Fibroblast of peridontal ligament (primary cell): ENCODE data around the gene ZFHX2.
A peak's percentile ranks its signal among the peaks of the same experiment; 100 is the strongest.

ENCODE experiments used
- DNase-seq: peaks from one replicate; pipeline ENCODE4 v3.0.0-alpha.2; 2010; ENCODE audit errors: extremely low read depth

Gene ZFHX2

GRCh38 chr14:23559926-23560520, 8.5 kb upstream of the ZFHX2 start:
- DNase-seq, result no peak

GRCh38 chr14:23559010-23559925, 7.7 kb upstream of the ZFHX2 start:
- DNase-seq, result peak; percentile 66

- no peak for DNase-seq
These were observed 6.9 kb upstream of the ZFHX2 start for GRCh38 chr14:23558346-23559009.

GRCh38 chr14:23557946-23558345, 6.4 kb upstream of the ZFHX2 start:
- no peak for DNase-seq

GRCh38 chr14:23557521-23557920, 6.0 kb upstream of the ZFHX2 start:
- DNase-seq, result no peak

GRCh38 chr14:23556700-23557440, 5.3 kb upstream of the ZFHX2 start:
- DNase-seq, result no peak

- peak; percentile 81 for DNase-seq
These were observed 4.5 kb upstream of the ZFHX2 start, which contains the start of gene THTPA for GRCh38 chr14:23555882-23556699. TSS of gene THTPA (plus strand) at chr14:23556271. CDS start at chr14:23556758, 487 bp downstream.

- no peak for DNase-seq
These were observed 3.9 kb upstream of the ZFHX2 start for GRCh38 chr14:23555533-23555881.

GRCh38 chr14:23550812-23551265, 726 bp downstream of the ZFHX2 start:
- no peak for DNase-seq

- no peak for DNase-seq
These were observed 1.3 kb downstream of the ZFHX2 start for GRCh38 chr14:23550131-23550811.

GRCh38 chr14:23548351-23549318, 2.9 kb downstream of the ZFHX2 start:
- DNase-seq, result peak; percentile 56

GRCh38 chr14:23547924-23548323, 3.6 kb downstream of the ZFHX2 start:
- DNase-seq, result no peak

GRCh38 chr14:23546450-23547035, 5.0 kb downstream of the ZFHX2 start:
- DNase-seq, result no peak

- no peak for DNase-seq
These were observed 5.7 kb downstream of the ZFHX2 start for GRCh38 chr14:23545740-23546365.

- peak; percentile 24 for DNase-seq
These were observed 6.8 kb downstream of the ZFHX2 start for GRCh38 chr14:23544511-23545447.

- no peak for DNase-seq
These were observed 8.2 kb downstream of the ZFHX2 start for GRCh38 chr14:23543403-23543802.

GRCh38 chr14:23542261-23542660, 9.3 kb downstream of the ZFHX2 start:
- no peak for DNase-seq
